Prostate gland (tissue), 2 donors: ENCODE results near the gene INTS7. TPM values are rescaled to one million over a fixed set of nuclear protein-coding genes. Genes with fewer than 3 reads are reported as not detected.

ENCODE experiments used
- DNase-seq: peaks from one replicate; pipeline ENCODE4 v3.0.0-alpha.2; 2019; ENCODE audit warnings: low spot score
- H3K27ac ChIP-seq, 2 donors: fragments of 200-600 bp; sonication (generic); 2 replicates each; pipeline ENCODE4 v1.5.1; 2017 to 2019
- H3K27me3 ChIP-seq: fragments of 200-600 bp; sonication (generic); replicated peaks from 2 replicates; pipeline ENCODE4 v1.5.1; 2019; ENCODE audit not compliant: insufficient read depth
- H3K36me3 ChIP-seq, 2 donors: fragments of 200-600 bp; sonication (generic); 1 replicate in 1 of 2; 2 replicates in 1 of 2; pipeline versions ENCODE4 v1.5.1 to v1.8.1; 2017 to 2019
- H3K4me1 ChIP-seq: fragments of 200-600 bp; sonication (generic); replicated peaks from 2 replicates; pipeline ENCODE4 v1.5.1; 2019
- H3K4me3 ChIP-seq, 2 donors: fragments of 200-600 bp; sonication (generic); 2 replicates each; pipeline ENCODE4 v1.5.1; 2017 to 2019
- H3K9me3 ChIP-seq: fragments of 200-600 bp; sonication (generic); 2 replicates; pipeline ENCODE4 v1.5.1; 2017
- POLR2A ChIP-seq: fragments of 450-650 bp; IDR thresholded peaks from one replicate; pipeline ENCODE4 v1.6.1; 2016; ENCODE audit warnings: antibody characterized with exemption, mild to moderate bottlenecking
- POLR2AphosphoS5 ChIP-seq: sonication (generic); formaldehyde crosslinking; IDR thresholded peaks from one replicate; pipeline ENCODE4 v1.6.1; 2017; ENCODE audit warnings: antibody characterized with exemption
- WGBS: methylation state at CpG from one replicate; pipeline ENCODE4 v1.1.5; 2018; 5-methylcytosine and 5-hydroxymethylcytosine counted together
- intact Hi-C: fragments of 100-400 bp; cut with DNase I; formaldehyde crosslinking; loops from one replicate; pipeline ENCODE4 v1.14.2; 2022
- total RNA-seq, 2 donors: library from RNA; depleted of rRNA; stranded (reverse); fragments of >200 nt; gene quantifications; one replicate each; pipeline ENCODE4 v1.1.0, GENCODE V29; 2016
- TF ChIP-seq, protein P1 (sequence below), 4 experiments: fragments of 200-600 bp in 2 of 4; fragments of 450-650 bp in 2 of 4; sonication (generic) in 2 of 4; IDR thresholded peaks; 1 replicate in 3 of 4; 2 replicates in 1 of 4; pipeline ENCODE4 v1.5.1; 2016 to 2019; ENCODE audit warnings: antibody characterized with exemption in 4 of 4, mild to moderate bottlenecking in 2 of 4, moderate library complexity in 2 of 4

INTS7 gene
- total RNA-seq, 2 donors from 2014 or later: 12.5 to 15.5 TPM

DNA sequence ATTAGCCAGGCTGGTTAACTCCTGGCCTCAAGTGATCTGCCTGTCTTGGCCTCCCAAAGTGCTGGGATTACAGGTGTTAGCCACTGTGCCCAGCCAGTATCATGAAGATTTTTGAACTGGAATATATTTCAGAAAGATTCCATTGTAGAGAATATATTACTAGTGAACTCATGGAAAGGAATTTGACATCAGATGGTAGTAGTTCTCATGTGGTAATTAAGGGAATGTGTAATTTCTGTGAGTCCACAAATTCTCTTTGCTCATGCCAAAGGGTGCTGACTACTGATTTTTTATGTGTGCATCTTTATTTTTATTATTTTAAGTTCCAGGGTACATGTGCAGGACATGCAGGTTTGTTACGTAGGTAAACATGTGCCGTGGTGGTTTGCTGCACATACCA lies 10.6 kb upstream of the INTS7 start:
- Histone ChIP-seq H3K27me3 (no peaks in the 10 kb centered on the region), H3K4me1 (no peaks in the 10 kb centered on the region), H3K9me3 (no peaks in the 10 kb centered on the region), H3K27ac (no peak overlapping the region), H3K4me3 (no peak overlapping the region), H3K36me3 (no peaks in the 10 kb centered on the region)
- TF ChIP-seq, protein P1, sequence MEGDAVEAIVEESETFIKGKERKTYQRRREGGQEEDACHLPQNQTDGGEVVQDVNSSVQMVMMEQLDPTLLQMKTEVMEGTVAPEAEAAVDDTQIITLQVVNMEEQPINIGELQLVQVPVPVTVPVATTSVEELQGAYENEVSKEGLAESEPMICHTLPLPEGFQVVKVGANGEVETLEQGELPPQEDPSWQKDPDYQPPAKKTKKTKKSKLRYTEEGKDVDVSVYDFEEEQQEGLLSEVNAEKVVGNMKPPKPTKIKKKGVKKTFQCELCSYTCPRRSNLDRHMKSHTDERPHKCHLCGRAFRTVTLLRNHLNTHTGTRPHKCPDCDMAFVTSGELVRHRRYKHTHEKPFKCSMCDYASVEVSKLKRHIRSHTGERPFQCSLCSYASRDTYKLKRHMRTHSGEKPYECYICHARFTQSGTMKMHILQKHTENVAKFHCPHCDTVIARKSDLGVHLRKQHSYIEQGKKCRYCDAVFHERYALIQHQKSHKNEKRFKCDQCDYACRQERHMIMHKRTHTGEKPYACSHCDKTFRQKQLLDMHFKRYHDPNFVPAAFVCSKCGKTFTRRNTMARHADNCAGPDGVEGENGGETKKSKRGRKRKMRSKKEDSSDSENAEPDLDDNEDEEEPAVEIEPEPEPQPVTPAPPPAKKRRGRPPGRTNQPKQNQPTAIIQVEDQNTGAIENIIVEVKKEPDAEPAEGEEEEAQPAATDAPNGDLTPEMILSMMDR (IDR thresholded peaks at IDR 0.05): no peak
- no peak for DNase-seq
- intact Hi-C loops: no loop called here
- 95% methylated on average over 2 of the region's 2 CpGs for WGBS

DNA sequence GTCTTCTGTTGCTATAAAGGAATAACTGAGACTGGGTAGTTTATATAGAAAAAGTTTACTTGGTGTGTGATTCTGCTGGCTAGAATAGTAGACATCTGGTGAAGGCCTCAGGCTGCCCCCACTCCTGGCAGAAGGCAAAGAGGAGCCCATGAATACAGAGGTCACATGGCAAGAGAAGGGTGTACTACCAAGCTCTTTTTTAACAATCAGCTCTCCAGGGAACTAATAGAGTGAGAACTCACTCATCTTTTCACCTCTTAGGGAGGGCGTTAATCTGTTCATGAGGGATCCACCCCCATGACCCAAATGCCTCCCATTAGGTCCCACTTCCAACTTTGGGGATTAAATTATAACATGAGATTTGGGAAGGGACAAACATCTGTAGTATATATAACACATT lies 9.5 kb upstream of the INTS7 start:
- no peak for TF ChIP-seq POLR2A
- TF ChIP-seq POLR2AphosphoS5: no peak
- TF ChIP-seq, protein P1 (IDR thresholded peaks at IDR 0.05): no peak
- H3K4me3 ChIP-seq: no peak overlapping the region
- no peak overlapping the region for H3K27ac ChIP-seq
- no peaks in the 10 kb centered on the region for H3K27me3 ChIP-seq
- H3K9me3 ChIP-seq: no peaks in the 10 kb centered on the region
- DNase-seq: no peak
- WGBS: 95% methylated on average over 1 of the region's 1 CpG
- no peaks in the 10 kb centered on the region for H3K4me1 ChIP-seq
- H3K36me3 ChIP-seq: no peaks in the 10 kb centered on the region
- intact Hi-C loops: no loop called here

DNA sequence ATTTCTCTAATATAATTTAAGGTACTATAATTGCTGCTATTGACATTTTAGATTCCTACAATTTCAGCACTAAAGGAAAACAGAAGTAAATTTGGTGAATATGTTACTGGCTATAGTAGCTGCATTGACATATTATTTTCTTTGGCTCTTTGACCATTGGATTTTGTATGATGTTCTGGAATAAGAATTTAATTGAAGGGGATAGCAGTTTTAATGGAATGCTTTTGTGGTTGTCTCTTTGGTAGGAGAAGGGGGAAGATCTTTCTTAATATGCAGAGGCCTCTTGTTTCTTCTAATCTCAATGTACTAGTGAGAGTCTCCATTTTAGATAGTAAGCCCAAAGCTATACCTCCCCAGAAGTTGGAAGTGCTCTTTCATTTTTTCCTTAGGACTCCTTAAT lies 7.1 kb upstream of the INTS7 start:
- intact Hi-C loops: no loop called here
- TF ChIP-seq POLR2AphosphoS5: no peak
- TF ChIP-seq, protein P1 (IDR thresholded peaks at IDR 0.05): no peak
- no peak for TF ChIP-seq POLR2A
- H3K4me3 ChIP-seq: no peak overlapping the region
- no peak for DNase-seq
- no peaks in the 10 kb centered on the region for H3K27me3 ChIP-seq
- no peaks in the 10 kb centered on the region for H3K4me1 ChIP-seq
- no peaks in the 10 kb centered on the region for H3K36me3 ChIP-seq
- H3K27ac ChIP-seq: no peak overlapping the region
- no peaks in the 10 kb centered on the region for H3K9me3 ChIP-seq

DNA sequence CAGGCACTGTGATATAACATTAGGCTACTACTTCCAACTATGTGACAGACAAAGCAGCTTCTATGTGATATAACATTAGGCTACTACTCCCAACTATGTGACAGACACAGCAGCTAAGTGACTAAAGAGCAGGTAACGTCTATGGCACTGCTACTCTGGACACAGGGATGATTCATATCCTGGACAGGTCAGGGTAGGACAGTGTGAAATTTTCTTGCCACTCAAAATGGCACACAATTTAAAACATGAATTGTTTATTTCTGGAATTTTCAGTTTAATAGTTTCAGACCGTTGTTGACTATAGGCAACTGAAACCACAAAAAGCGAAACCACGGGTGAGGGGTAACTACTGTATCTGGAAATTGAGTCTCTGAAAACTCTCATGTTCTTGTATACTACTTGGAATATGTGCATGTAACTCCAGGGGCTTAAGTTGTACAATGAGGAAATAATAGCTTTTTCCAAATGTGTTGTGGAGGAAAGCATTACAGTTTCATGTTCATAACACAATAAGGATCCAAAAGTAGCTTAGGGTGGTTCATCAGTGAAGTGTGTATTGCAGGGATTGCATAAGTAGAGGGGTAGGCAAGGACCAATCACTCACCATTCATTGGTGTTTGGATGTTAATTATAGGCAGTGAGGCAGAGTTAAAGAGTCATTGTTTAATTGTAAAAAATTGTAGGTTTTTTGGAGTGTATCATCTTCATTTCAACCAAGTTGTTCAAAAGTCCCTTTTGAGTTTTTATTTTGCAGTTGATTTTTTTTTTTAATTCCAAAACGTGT lies 5.5 kb upstream of the INTS7 start:
- no peak for DNase-seq
- no peak overlapping the region for H3K4me3 ChIP-seq
- H3K27ac ChIP-seq: no peak overlapping the region
- H3K9me3 ChIP-seq: no peaks in the 10 kb centered on the region
- WGBS: 79% methylated on average over 5 of the region's 5 CpGs
- TF ChIP-seq, protein P1 (IDR thresholded peaks at IDR 0.05): no peak
- no peak for TF ChIP-seq POLR2A
- TF ChIP-seq POLR2AphosphoS5: no peak
- intact Hi-C loops: no loop called here
- H3K4me1 ChIP-seq: peaks cover 4% of the 10 kb centered on the region
- H3K27me3 ChIP-seq: no peaks in the 10 kb centered on the region
- no peaks in the 10 kb centered on the region for H3K36me3 ChIP-seq

DNA sequence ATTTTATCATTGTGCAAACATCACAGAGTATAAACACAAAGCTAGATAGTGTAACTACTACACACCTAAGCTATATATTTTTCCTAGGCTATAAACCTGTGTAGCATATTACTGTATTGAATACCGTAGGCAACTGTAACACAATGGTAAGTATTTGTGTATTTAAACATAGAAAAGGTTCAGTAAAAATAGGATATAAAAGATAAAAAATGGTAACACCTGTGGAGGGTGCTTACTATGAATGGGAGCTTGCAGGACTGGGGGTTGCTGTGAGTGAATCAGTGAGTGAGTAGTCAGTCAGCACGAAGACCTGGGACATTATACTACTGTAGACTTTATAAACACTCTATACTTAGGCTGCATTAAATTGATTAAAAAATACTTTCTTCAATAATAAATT lies 4.3 kb upstream of the INTS7 start:
- Histone ChIP-seq H3K27ac (no peak overlapping the region), H3K27me3 (no peaks in the 10 kb centered on the region), H3K9me3 (no peaks in the 10 kb centered on the region), H3K36me3 (no peaks in the 10 kb centered on the region), H3K4me1 (peaks cover 5% of the 10 kb centered on the region), H3K4me3 (no peak overlapping the region)
- WGBS: 77% methylated on average over 2 of the region's 2 CpGs
- intact Hi-C loops: loop anchor here (10.0 kb wide), 1 partner anchor 355 kb away; no protein-coding TSS in a partner anchor
- TF ChIP-seq POLR2A (no peak), POLR2AphosphoS5 (no peak)
- TF ChIP-seq, protein P1 (IDR thresholded peaks at IDR 0.05): no peak
- DNase-seq: no peak
